OCI-LY1 (cell line): Measurements from ENCODE around the gene CALHM5.

ENCODE experiments used
- H2AFZ ChIP-seq: fragments of 200-600 bp; sonication (generic), shearing (Covaris generic); 2 replicates; pipeline ENCODE4 v1.6.0; 2014; ENCODE audit warnings: antibody characterized with exemption, mild to moderate bottlenecking, low read length
- H3F3A ChIP-seq: fragments of 200-600 bp; sonication (generic), shearing (Covaris generic); 2 replicates; pipeline ENCODE4 v1.6.0; 2014; ENCODE audit warnings: mild to moderate bottlenecking, antibody characterized with exemption, low read length, moderate library complexity; ENCODE audit not compliant: insufficient read depth
- H3K27ac ChIP-seq: fragments of 200-600 bp; sonication (generic); 2 replicates; pipeline ENCODE4 v1.5.1; 2014; ENCODE audit warnings: low read length, mixed run types, mild to moderate bottlenecking, low read depth; ENCODE audit not compliant: poor library complexity, severe bottlenecking
- H3K27me3 ChIP-seq: fragments of 200-600 bp; sonication (generic); 2 replicates; pipeline ENCODE4 v1.6.0; 2014; ENCODE audit warnings: antibody characterized with exemption, mild to moderate bottlenecking, low read length, moderate library complexity; ENCODE audit not compliant: insufficient read depth
- H3K36me3 ChIP-seq: fragments of 200-600 bp; sonication (generic); 2 replicates; pipeline ENCODE4 v1.6.1; 2014; ENCODE audit warnings: mild to moderate bottlenecking, antibody characterized with exemption, low read length, moderate library complexity, mixed read lengths; ENCODE audit not compliant: insufficient read depth
- H3K4me1 ChIP-seq: fragments of 200-600 bp; sonication (generic); 2 replicates; pipeline ENCODE4 v1.5.1; 2014; ENCODE audit warnings: mild to moderate bottlenecking, low read length, moderate library complexity; ENCODE audit not compliant: insufficient read depth, severe bottlenecking
- H3K4me2 ChIP-seq: fragments of 200-600 bp; sonication (generic), shearing (Covaris generic); 2 replicates; pipeline ENCODE4 v1.6.1; 2014; ENCODE audit warnings: low read length
- H3K4me3 ChIP-seq: fragments of 200-600 bp; sonication (generic); 2 replicates; pipeline ENCODE4 v1.5.1; 2014; ENCODE audit warnings: low read length, low read depth, mild to moderate bottlenecking, mixed read lengths; ENCODE audit not compliant: poor library complexity, severe bottlenecking
- H3K79me2 ChIP-seq: fragments of 200-600 bp; shearing (Covaris generic); 2 replicates; pipeline ENCODE4 v1.6.1; 2016; ENCODE audit warnings: mixed run types, low read length, mixed read lengths; ENCODE audit not compliant: insufficient read depth
- H3K9ac ChIP-seq: fragments of 200-600 bp; sonication (generic), shearing (Covaris generic); 2 replicates; pipeline ENCODE4 v1.6.1; 2014; ENCODE audit warnings: mild to moderate bottlenecking, low read length, mixed read lengths
- H3K9me2 ChIP-seq: fragments of 200-600 bp; sonication (generic), shearing (Covaris generic); 2 replicates; pipeline ENCODE4 v1.6.1; 2014; ENCODE audit warnings: low read depth, mild to moderate bottlenecking, low read length, mixed read lengths
- H3K9me3 ChIP-seq: fragments of 200-600 bp; shearing (Covaris generic); 2 replicates; pipeline ENCODE4 v1.6.1; 2014; ENCODE audit warnings: low read length, mixed read lengths
- H4K20me1 ChIP-seq: fragments of 200-600 bp; sonication (generic), shearing (Covaris generic); 2 replicates; pipeline ENCODE4 v1.6.0; 2016; ENCODE audit warnings: mild to moderate bottlenecking, low read length; ENCODE audit not compliant: insufficient read depth
- CTCF ChIP-seq: fragments of 200-600 bp; sonication (generic), shearing (Covaris generic); IDR thresholded peaks from 2 replicates; pipeline ENCODE4 v1.5.1; 2017; ENCODE audit warnings: mild to moderate bottlenecking, antibody characterized with exemption, low read length, moderate library complexity, mixed read lengths
- EZH2 ChIP-seq: fragments of 200-600 bp; sonication (generic), shearing (Covaris generic); IDR thresholded peaks from 2 replicates; pipeline ENCODE4 v1.8.0; 2017; ENCODE audit warnings: borderline replicate concordance, mixed run types, mild to moderate bottlenecking, antibody characterized with exemption, low read length, moderate library complexity, mixed read lengths

The CALHM5 gene

DNA sequence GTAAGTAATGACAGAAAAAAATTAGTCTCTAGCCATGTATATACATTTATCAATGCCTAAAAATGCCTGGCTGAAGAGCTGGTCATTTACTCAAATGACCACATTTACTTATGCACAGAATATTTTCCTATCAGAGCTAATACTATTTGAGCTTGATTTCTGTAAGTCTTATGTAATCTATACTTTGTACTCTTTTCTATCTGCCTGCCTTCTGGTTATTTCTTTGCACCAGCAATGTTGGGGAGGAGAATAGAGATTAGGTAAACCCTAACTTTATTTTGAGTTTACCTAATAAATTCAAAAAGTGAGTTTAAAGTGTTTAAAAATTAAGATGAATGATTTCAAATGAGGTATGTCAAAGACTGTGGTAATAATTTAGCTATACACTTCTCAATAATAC lies 3.7 kb downstream of the CALHM5 start:
- Histone ChIP-seq H4K20me1 (no peaks in the 10 kb centered on the region), H3K4me2 (no peak overlapping the region), H3K9me3 (no peaks in the 10 kb centered on the region), H3F3A (no peaks in the 10 kb centered on the region), H3K4me1 (no peaks in the 10 kb centered on the region), H3K27me3 (no peaks in the 10 kb centered on the region; the same call in 1 of the 2 replicates), H3K4me3 (no peak overlapping the region), H2AFZ (no peak overlapping the region), H3K27ac (no peak overlapping the region), H3K9ac (no peak overlapping the region), H3K9me2 (no peaks in the 10 kb centered on the region), H3K36me3 (no peaks in the 10 kb centered on the region), H3K79me2 (no peaks in the 10 kb centered on the region)
- TF ChIP-seq EZH2 (no peak), CTCF (no peak)

- no peaks in the 10 kb centered on the region for H3K36me3 ChIP-seq
- H3K9me2 ChIP-seq, result no peaks in the 10 kb centered on the region
- no peaks in the 10 kb centered on the region; the same call in 1 of the 2 replicates for H3K27me3 ChIP-seq
- no peaks in the 10 kb centered on the region for H3K9me3 ChIP-seq
- TF ChIP-seq CTCF, result no peak
- TF ChIP-seq EZH2, result no peak
- H3K4me2 ChIP-seq, result no peak overlapping the region
- H3K79me2 ChIP-seq, result no peaks in the 10 kb centered on the region
- no peak overlapping the region for H3K27ac ChIP-seq
- no peaks in the 10 kb centered on the region for H3F3A ChIP-seq
- no peaks in the 10 kb centered on the region for H4K20me1 ChIP-seq
- H3K4me1 ChIP-seq, result no peaks in the 10 kb centered on the region
- H3K9ac ChIP-seq, result no peak overlapping the region
- H2AFZ ChIP-seq, result no peak overlapping the region
- no peak overlapping the region for H3K4me3 ChIP-seq
Observed at GRCh38 chr6:116518621-116519368, 7.4 kb downstream of the CALHM5 start.

DNA sequence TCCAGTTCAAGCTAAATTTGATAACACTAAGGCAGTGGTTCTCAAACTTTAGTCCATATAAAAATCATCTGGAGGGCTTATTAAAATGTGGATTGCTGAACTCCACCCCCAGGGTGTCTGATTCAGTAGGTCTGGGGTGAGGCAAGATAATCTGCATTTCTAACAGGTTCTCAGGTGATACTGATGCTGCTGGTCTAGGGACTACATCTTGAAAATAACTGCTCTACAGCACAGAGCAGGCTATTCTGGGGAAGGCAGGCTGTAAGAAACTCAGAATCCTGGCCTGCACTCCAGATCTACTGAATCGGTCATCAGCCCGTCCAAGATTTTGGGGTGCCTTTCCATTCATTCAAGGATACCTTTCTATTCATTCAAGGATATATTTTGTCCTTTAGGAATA lies 11.5 kb downstream of the CALHM5 start:
- no peak overlapping the region for H3K4me2 ChIP-seq
- no peaks in the 10 kb centered on the region for H3K36me3 ChIP-seq
- H3K9ac ChIP-seq, result no peak overlapping the region
- no peaks in the 10 kb centered on the region for H4K20me1 ChIP-seq
- TF ChIP-seq CTCF (no peak), EZH2 (no peak)
- no peaks in the 10 kb centered on the region for H3K4me1 ChIP-seq
- no peaks in the 10 kb centered on the region for H3K27me3 ChIP-seq
- no peaks in the 10 kb centered on the region for H3K9me3 ChIP-seq
- no peaks in the 10 kb centered on the region for H3F3A ChIP-seq
- no peaks in the 10 kb centered on the region for H3K9me2 ChIP-seq
- H3K79me2 ChIP-seq, result no peaks in the 10 kb centered on the region
- H3K4me3 ChIP-seq, result no peak overlapping the region
- no peak overlapping the region for H3K27ac ChIP-seq
- no peak overlapping the region for H2AFZ ChIP-seq
